Measurements from ENCODE around the gene SPSB3. TPM values are rescaled to one million over a fixed set of nuclear protein-coding genes. Genes with fewer than 3 reads are reported as not detected.
A peak's percentile ranks its signal among the peaks of the same experiment; 100 is the strongest.

Gene SPSB3
- total RNA-seq, 4 donors from 2014 or later, result 76.4 to 148 (median 102) TPM

DNA sequence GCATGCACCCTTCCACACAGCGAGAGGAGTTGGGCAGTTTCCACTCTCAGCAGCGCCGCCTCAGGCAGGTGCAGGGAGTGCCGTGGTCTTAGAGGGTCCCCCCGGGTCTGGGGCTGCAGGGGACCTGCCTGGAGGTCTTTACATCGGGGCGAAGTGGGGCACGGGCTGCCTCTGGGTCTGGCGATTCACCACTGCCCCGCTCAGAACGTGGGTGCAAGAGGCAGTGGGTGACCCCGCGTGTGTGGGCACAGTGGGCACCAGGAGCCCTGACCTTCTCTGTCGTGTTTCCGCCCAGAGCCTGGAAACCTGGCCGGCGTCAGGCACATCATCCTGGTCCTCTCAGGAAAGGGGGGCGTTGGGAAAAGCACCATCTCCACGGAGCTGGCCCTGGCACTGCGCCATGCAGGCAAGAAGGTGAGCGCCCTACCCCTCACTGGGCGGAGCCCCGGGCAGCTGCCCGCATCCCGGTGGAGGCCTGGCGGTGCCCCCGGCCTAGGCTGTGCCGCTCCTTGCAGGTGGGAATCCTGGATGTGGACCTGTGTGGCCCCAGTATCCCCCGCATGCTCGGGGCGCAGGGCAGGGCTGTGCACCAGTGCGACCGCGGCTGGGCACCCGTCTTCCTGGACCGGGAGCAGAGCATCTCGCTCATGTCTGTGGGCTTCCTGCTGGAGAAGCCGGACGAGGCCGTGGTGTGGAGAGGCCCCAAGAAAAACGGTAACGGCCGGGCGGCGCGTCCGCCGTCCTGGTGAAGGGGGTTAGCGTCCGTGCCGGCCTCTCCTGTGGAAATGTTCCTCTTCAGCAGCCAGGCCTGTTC is 4.1 kb upstream of the SPSB3 start:
- Histone ChIP-seq H3K4me3 (no peak overlapping the region), H3K27me3 (no peaks in the 10 kb centered on the region), H3K36me3 (peaks cover 0 to 36% (median 0%) of the 10 kb centered on the region in 3 donors), H3K4me1 (peaks cover under 1 to 20% (median 4%) of the 10 kb centered on the region in 4 donors), H3K9me3 (no peaks in the 10 kb centered on the region), H3K27ac (no peak overlapping the region)
- TF ChIP-seq POLR2A (IDR thresholded peaks at IDR 0.05), result no peak
- TF ChIP-seq, protein P1, sequence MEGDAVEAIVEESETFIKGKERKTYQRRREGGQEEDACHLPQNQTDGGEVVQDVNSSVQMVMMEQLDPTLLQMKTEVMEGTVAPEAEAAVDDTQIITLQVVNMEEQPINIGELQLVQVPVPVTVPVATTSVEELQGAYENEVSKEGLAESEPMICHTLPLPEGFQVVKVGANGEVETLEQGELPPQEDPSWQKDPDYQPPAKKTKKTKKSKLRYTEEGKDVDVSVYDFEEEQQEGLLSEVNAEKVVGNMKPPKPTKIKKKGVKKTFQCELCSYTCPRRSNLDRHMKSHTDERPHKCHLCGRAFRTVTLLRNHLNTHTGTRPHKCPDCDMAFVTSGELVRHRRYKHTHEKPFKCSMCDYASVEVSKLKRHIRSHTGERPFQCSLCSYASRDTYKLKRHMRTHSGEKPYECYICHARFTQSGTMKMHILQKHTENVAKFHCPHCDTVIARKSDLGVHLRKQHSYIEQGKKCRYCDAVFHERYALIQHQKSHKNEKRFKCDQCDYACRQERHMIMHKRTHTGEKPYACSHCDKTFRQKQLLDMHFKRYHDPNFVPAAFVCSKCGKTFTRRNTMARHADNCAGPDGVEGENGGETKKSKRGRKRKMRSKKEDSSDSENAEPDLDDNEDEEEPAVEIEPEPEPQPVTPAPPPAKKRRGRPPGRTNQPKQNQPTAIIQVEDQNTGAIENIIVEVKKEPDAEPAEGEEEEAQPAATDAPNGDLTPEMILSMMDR (IDR thresholded peaks at IDR 0.05), result no peak
- DNase-seq, result peak in 1 of 3 donors; percentile 46

DNA sequence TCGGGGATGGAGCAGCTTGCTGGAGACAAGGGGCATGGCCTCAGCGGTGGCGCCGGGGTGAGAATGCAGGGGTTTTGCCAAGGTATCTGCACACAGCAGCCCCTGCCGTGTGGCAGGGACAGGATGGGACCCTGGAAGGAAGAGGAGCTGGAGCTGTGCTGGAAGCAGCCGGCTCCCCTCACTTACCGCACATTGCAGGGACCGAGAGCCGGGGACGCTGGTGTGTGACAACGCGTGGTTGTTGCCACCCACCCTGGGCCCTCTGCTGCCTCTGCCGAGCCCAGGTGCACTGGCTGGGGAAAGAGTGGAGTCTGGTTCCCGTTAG is 3.4 kb upstream of the SPSB3 start:
- TF ChIP-seq, protein P1 (IDR thresholded peaks at IDR 0.05), result no peak
- TF ChIP-seq POLR2A (IDR thresholded peaks at IDR 0.05), result no peak
- no peak overlapping the region for H3K4me3 ChIP-seq
- H3K9me3 ChIP-seq, result no peaks in the 10 kb centered on the region
- H3K27ac ChIP-seq, result no peak overlapping the region
- no peaks in the 10 kb centered on the region for H3K27me3 ChIP-seq
- no peak for DNase-seq
- H3K36me3 ChIP-seq, result peaks cover 0 to 36% (median 0%) of the 10 kb centered on the region in 3 donors
- peaks cover 3 to 26% (median 8%) of the 10 kb centered on the region in 4 donors for H3K4me1 ChIP-seq

DNA sequence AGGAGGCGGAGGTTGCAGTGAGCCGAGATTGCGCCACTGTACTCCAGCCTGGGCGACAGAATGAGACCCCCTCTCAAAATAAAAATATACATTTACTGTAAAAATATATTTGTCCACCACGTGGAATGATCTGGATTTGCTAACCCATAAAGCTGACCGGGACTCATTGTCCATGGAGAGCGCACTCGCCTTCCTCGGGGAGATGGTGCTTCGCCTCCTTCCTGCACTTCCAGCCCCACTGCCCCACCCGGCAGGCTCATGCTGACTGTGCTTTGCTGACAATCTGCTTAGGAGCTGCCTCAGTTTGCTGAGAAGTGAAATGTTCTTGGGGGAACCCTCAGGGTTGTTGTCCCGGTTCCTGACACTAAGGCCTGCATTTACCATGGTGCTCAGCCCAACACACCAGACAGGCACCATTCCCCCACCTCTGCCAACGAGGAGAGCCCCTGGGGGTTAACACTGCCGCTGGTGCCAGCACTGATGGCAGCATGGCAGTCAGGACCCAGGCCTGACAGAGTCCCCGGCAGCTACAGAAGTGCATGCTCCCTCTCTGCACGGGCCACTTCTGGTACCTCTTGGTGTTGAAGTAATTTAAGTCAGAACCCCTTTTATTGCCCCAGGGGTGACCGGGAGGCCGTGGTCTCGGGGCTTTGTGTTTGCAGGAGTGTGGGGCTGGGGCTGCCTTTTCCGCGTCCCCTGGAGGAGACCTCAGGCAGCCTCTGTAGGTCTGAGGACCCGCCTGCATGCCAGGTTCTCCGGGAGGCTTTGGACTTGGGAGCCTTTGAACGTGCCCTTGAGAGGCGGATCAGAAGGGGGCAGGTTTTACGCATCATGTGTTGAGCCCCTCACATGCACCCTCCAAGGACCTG is 2.8 kb upstream of the SPSB3 start:
- no peak overlapping the region for H3K27ac ChIP-seq
- H3K27me3 ChIP-seq, result no peaks in the 10 kb centered on the region
- H3K4me3 ChIP-seq, result no peak overlapping the region
- TF ChIP-seq, protein P1 (IDR thresholded peaks at IDR 0.05), result no peak
- no peak for TF ChIP-seq POLR2A (IDR thresholded peaks at IDR 0.05)
- no peak for DNase-seq
- no peaks in the 10 kb centered on the region for H3K9me3 ChIP-seq
- peaks cover 3 to 32% (median 8%) of the 10 kb centered on the region in 4 donors for H3K4me1 ChIP-seq
- peaks cover 0 to 36% (median 0%) of the 10 kb centered on the region in 3 donors for H3K36me3 ChIP-seq

DNA sequence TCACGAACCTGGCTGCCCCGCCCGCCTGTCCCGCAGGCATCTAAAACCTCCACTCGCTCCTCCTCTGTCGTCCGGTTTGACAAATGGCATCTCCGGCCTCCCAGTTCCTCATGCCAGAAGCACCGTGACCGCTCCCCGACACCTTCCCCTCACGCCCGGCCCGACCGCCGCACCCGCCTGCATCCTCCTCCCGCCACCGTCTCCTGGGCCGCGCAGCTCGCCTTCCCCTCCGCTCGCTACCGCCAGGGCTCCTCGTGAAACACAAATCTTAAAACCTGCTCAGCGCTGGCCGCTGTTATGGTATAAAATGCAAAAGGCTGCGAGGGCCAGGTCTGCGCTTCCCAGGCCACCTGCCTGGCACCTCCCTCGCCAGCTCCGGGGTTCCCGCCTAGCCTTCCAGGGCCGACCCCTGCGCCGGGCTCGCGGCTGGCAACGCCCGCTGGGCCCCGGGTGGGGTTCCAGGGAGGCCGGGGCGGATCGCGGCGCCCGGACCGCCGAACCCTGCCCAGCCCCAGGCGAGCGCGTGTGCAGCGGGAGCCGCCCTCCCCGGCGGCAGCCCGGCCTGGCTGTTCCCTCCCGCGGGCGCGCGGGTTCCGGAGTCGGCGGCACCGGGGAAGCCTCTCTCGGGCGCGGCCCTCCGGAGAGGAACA is 488 bp downstream of the SPSB3 start:
- H3K4me3 ChIP-seq, result peak overlapping the region; percentile 85 to 99 (median 97)
- no peak for TF ChIP-seq POLR2A (IDR thresholded peaks at IDR 0.05)
- TF ChIP-seq, protein P1 (IDR thresholded peaks at IDR 0.05), result peak in 3 of 6 experiments; percentile 9 to 24 (median 10)
- H3K27me3 ChIP-seq, result no peaks in the 10 kb centered on the region
- peak overlapping the region; percentile 87 to 93 (median 90) for H3K27ac ChIP-seq
- peaks cover 0 to 38% (median 0%) of the 10 kb centered on the region in 3 donors for H3K36me3 ChIP-seq
- H3K4me1 ChIP-seq, result peaks cover 3 to 41% (median 8%) of the 10 kb centered on the region in 4 donors
- DNase-seq, result no peak
- no peaks in the 10 kb centered on the region for H3K9me3 ChIP-seq

DNA sequence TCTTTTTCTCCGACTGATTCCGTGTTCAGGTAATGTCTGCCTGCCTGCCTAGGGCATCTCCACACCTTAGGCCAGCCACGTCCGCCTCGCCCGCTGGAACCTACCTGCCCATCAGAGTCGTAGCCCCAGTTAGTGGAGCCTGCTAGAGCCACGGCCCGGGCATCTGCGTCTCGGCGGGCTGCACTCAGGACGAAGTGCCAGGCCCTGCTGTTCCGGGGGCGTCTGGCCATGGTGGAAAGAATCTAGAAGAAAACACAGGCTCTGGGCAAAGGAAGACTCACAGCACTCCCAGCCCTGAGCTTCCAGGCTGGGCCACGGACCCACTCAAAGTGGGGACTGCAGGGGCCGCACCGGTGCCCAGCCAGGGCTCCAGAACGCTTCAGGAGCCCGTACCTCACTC is 1.1 kb downstream of the SPSB3 start:
- Histone ChIP-seq H3K36me3 (peaks cover 0 to 38% (median 0%) of the 10 kb centered on the region in 3 donors), H3K9me3 (no peaks in the 10 kb centered on the region), H3K4me1 (peaks cover 3 to 41% (median 8%) of the 10 kb centered on the region in 4 donors), H3K27ac (peak overlapping the region in 3 of 4 donors; percentile 87 to 93 (median 92)), H3K4me3 (peak overlapping the region; percentile 85 to 99 (median 97)), H3K27me3 (no peaks in the 10 kb centered on the region)
- no peak for TF ChIP-seq POLR2A (IDR thresholded peaks at IDR 0.05)
- TF ChIP-seq, protein P1 (IDR thresholded peaks at IDR 0.05), result no peak
- DNase-seq, result no peak

Measured in Peyer's patch (tissue), 4 donors.